NB4 (cell line): ENCODE results near the gene GPRASP1.

ENCODE experiments used
- MYC ChIP-seq: IDR thresholded peaks from 2 replicates; pipeline ENCODE4 v1.6.1; 2011; ENCODE audit warnings: low read depth, low read length
- POLR2A ChIP-seq: IDR thresholded peaks from 2 replicates; pipeline ENCODE4 v1.6.1; 2011; ENCODE audit warnings: mild to moderate bottlenecking; ENCODE audit not compliant: insufficient read length; ENCODE audit errors: extremely low read depth
- TF ChIP-seq, protein P1 (sequence below): IDR thresholded peaks from one replicate; pipeline ENCODE4 v1.5.1; 2012; ENCODE audit warnings: low read depth, low read length
- TF ChIP-seq, protein P2 (sequence below): IDR thresholded peaks from 2 replicates; pipeline ENCODE4 v1.6.1; 2011; ENCODE audit warnings: low read depth, low read length

GRCh38 chrX:102684772-102685520 lies 33.7 kb downstream of the GPRASP1 start:
- TF ChIP-seq, protein P1, sequence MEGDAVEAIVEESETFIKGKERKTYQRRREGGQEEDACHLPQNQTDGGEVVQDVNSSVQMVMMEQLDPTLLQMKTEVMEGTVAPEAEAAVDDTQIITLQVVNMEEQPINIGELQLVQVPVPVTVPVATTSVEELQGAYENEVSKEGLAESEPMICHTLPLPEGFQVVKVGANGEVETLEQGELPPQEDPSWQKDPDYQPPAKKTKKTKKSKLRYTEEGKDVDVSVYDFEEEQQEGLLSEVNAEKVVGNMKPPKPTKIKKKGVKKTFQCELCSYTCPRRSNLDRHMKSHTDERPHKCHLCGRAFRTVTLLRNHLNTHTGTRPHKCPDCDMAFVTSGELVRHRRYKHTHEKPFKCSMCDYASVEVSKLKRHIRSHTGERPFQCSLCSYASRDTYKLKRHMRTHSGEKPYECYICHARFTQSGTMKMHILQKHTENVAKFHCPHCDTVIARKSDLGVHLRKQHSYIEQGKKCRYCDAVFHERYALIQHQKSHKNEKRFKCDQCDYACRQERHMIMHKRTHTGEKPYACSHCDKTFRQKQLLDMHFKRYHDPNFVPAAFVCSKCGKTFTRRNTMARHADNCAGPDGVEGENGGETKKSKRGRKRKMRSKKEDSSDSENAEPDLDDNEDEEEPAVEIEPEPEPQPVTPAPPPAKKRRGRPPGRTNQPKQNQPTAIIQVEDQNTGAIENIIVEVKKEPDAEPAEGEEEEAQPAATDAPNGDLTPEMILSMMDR, result no peak
- TF ChIP-seq, protein P2, sequence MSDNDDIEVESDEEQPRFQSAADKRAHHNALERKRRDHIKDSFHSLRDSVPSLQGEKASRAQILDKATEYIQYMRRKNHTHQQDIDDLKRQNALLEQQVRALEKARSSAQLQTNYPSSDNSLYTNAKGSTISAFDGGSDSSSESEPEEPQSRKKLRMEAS, result no peak
- TF ChIP-seq POLR2A (no peak), MYC (no peak)
